GM18519 (cell line): ENCODE data around the gene SYT11.
"Not testable (repeated sequence)": the region's sequence is repeated elsewhere in the genome, so short reads cannot be mapped to it uniquely, and the experiment has no call there.

Source experiments
- ATAC-seq: cut with Tn5 transposase; IDR thresholded peaks from one replicate; pipeline ENCODE4 v1.9.1; 2021; ENCODE audit warnings: mild to moderate bottlenecking, moderate library complexity; ENCODE audit not compliant: unreplicated experiment, low FRiP score

Gene SYT11

DNA sequence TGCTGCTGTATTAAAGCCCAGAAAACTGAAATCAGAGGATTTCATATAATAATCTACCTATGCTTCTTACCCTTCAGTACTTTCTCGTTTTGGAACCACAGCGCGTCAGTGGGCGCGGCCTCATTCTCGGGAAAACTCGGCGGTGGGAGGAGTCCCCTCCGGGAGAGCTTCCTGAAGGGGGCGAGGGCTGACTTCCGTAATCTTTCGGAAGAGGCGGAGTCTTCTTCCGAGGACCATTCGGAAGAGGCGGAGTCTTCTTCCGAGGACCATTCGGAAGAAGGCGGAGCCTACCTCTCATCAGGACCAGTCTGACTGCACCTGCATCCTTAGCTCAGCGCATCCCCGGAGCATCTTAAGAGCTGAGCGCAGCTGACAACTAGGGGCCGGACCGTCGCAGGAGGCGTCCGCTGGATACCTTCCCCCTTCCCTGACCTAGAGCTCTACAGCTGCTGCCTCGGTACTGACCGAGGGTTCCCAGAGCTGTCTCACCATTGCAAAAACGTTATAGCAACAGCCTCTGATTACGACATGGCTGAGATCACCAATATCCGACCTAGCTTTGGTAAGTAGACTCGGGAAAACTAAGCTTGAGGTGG, at the start of gene SYT11:
Gene SYT11, plus strand, starts transcription at position 334 of the 596 bp plus-strand sequence. Its CDS starts 195 bp downstream, at position 529.
- peak; percentile 52 for ATAC-seq

DNA sequence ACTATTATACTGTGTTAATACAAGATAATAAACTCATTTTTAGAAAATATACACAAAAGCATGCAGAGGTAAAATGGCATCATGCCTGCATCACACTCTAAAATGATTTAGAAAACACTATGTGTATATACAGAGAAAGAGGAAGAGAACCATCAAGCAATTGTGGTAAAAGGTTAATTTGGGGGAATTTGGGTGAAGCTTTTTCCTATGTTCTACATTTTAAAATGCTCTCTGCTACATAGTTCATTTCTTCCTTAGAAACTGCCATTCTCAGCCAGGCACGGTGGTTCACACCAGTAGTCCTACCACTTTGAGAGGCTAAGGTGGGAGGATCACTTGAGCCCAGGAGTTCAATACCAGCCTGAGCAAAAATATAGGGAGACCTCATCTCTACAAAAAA, 46.5 kb upstream of the SYT11 start:
- no peak for ATAC-seq

GRCh38 chr1:155813672-155814071, 45.7 kb upstream of the SYT11 start:
- no peak for ATAC-seq

- ATAC-seq = no peak
Observed at GRCh38 chr1:155816351-155816750, 43.0 kb upstream of the SYT11 start.

DNA sequence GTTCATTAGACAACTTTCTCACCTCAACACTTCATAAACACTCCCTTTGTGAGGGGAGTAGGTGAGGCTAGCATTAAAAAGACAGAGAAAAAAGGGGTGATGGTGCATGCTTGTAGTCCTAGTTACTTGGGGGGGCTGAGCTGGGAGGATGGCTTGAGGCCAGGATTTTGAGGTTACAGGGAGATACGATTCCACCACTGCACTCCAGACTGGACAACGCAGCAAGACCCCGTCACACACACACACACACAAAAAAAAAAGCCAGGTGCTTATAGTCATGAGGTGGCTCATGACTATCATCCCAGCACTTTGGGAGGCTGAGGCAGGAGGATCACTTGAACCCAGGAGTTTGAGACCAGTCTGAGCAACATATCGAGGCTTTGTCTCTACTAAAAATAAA, 31.9 kb upstream of the SYT11 start:
- no peak for ATAC-seq

- no peak for ATAC-seq
Observed at GRCh38 chr1:155831279-155831976, 27.9 kb upstream of the SYT11 start.

DNA sequence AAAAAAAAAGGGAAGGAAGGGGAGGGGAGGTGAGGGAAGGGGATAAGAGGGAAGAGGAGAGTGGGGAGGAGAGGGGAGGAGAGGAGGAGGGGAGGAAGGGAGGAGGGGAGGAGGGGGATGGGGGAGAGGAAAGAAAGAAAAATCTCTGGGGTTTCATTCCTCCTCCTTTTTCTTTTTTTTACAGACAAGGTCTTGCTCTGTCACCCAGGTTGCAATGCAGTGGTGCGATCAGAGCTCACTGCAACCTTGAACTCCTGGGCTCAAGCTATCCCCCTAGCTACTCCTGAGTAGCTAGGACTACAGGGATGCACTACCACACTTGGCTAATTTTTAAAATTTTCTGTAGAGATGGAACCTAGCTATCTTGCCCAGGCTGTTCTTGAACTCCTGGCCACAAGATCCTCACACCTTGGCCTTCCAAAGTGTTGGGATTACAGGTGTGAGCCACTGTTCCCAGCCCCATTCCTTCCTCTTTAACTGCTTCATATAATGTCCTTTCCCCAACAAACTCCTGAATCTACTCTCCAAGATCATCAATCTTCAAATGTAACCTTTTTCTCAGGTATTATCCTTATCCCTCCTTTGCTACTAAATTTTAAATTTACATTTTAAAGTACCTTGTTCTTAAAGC, 25.6 kb upstream of the SYT11 start:
- no peak for ATAC-seq

GRCh38 chr1:155834296-155834926, 25.0 kb upstream of the SYT11 start:
- ATAC-seq = no peak

DNA sequence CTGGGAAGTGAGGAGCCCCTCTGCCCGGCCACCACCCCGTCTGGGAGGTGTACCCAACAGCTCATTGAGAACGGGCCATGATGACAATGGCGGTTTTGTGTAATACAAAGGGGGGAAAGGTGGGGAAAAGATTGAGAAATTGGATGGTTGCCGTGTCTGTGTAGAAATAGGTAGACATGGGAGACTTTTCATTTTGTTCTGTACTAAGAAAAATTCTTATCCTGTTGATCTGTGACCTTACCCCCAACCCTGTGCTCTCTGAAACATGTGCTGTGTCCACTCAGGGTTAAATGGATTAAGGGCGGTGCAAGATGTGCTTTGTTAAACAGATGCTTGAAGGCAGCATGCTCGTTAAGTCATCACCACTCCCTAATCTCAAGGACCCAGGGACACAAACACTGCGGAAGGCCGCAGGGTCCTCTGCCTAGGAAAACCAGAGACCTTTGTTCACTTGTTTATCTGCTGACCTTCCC, 24.4 kb upstream of the SYT11 start:
- not testable (repeated sequence) for ATAC-seq

DNA sequence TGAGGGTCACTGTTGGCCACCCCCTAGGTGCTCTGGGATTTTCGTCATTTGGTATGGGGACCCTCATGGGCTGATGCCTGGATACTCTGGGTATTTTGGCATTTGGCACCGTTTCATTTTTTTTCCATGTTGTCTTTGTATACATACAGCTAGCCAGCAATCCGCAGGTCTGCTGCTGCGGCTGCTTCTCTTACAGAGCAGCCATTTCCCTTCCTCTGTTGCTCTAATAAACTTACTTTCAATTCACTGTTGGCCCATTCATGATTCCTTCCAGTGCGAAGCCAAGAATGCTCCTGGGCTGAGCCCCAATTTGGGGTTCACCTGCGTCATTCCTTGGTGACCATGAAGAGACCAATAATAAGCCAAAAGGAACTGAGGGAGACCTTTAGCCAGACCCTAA, 23.8 kb upstream of the SYT11 start:
- no peak for ATAC-seq

GRCh38 chr1:155840386-155840785, 19.0 kb upstream of the SYT11 start:
- ATAC-seq = no peak

- no peak for ATAC-seq
Observed at GRCh38 chr1:155844860-155845421, 14.4 kb upstream of the SYT11 start.

GRCh38 chr1:155847823-155848529, 11.4 kb upstream of the SYT11 start:
- no peak for ATAC-seq

DNA sequence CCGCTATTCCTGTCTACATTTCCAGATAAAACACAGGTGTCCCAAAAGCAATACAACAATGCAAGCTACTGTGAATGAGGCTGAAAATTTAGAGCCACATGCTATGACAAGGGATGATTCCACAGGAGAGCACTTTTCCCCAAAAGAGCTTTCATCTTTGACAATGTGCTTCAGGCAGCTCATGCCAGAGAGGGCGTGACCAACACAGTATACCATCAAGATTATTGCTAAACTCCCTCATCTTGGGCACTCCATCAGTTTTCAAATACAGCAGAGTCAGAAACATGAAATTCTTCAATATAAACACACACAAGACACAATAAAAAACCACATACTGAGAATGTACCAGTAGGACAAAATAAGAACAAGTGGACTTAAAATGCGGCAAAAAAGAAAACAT, 9.0 kb upstream of the SYT11 start:
- ATAC-seq = no peak

GRCh38 chr1:155856257-155856974, 3.0 kb upstream of the SYT11 start:
- ATAC-seq = no peak

DNA sequence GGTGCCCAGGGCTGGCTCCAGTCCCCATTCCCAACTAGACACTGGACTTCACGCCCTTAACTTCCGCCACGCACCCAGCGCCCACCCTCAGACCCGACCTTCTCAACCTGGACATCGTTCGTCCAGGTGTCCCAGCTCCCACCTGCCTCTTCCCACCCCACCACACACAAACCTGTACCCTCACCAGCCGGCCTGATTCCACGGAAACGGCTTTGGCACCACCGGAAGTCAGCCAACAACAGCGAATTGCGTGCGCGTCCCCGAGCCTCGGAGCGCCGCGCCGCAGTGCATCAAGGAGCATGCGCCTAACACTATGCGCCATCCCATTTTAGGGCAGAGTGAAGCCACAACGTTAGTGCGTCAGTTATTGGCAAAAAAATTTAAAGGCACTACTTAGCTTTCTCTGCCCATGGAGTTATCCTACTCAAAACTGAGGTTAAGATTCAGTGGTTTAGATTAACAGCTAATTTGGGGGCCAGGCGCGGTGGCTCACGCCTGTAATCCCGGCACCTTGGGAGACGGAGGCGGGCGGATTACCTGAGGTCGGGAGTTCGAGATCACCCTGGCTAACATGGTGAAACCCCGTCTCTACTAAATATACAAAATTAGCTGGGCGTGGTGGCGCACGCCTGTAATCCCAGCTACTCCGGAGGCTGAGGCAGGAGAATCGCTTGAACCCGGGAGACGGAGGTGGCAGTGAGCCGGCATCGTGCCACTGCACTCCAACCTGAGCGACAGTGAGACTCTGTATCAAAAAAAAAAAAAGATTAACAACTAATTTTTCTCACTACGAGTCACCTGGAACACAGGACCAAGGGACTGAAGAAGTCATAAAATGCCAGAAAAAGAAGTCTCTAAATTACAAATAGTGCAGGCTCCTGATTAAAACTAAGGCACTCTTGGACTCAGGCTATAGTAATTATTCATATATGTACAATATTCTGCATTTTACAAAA, 2.1 kb upstream of the SYT11 start, which contains the start of gene GON4L:
Gene GON4L, minus strand, starts transcription at position 240 of the 956 bp plus-strand sequence. CDS start 3,434 bp downstream, outside the sequence.
- ATAC-seq = peak; percentile 38

- no peak for ATAC-seq
Observed at GRCh38 chr1:155858800-155859233, 550 bp upstream of the SYT11 start.
